Activated CD4-positive, alpha-beta T cell treated with anti-CD3 and anti-CD28 coated beads for 1 hour (primary cell): ENCODE measurements around the gene MT1H.

ENCODE experiments used
- DNase-seq: peaks from one replicate; pipeline ENCODE4 v3.0.0-alpha.2; 2020

The MT1H gene

GRCh38 chr16:56636616-56637413 lies 32.8 kb upstream of the MT1H start:
- no peak for DNase-seq

GRCh38 chr16:56637814-56638750 lies 31.5 kb upstream of the MT1H start, which contains the start of gene MT1A:
MT1A (plus strand) TSS chr16:56638666; CDS start chr16:56638739, 73 bp downstream.
- no peak for DNase-seq

- no peak for DNase-seq
Measured at GRCh38 chr16:56639045-56639444, 30.6 kb upstream of the MT1H start.

GRCh38 chr16:56640076-56640475 lies 29.5 kb upstream of the MT1H start:
- no peak for DNase-seq

GRCh38 chr16:56641166-56641565 lies 28.4 kb upstream of the MT1H start:
- DNase-seq: no peak

- DNase-seq: peak; percentile 59
Measured at GRCh38 chr16:56643080-56643778, 26.4 kb upstream of the MT1H start.

- DNase-seq: no peak
Measured at GRCh38 chr16:56643833-56644232, 25.8 kb upstream of the MT1H start.

- no peak for DNase-seq
Measured at GRCh38 chr16:56645311-56645710, 24.3 kb upstream of the MT1H start.

GRCh38 chr16:56645838-56646237 lies 23.8 kb upstream of the MT1H start:
- no peak for DNase-seq

- no peak for DNase-seq
Measured at GRCh38 chr16:56647641-56648431, 21.8 kb upstream of the MT1H start.

GRCh38 chr16:56649271-56649670 lies 20.3 kb upstream of the MT1H start:
- no peak for DNase-seq

- DNase-seq: no peak
Measured at GRCh38 chr16:56649820-56650219, 19.8 kb upstream of the MT1H start.

- no peak for DNase-seq
Measured at GRCh38 chr16:56651586-56651985, 18.0 kb upstream of the MT1H start, which contains the start of gene MT1B. MT1B (plus strand) TSS chr16:56651886; CDS start chr16:56651954, 68 bp downstream.

- no peak for DNase-seq
Measured at GRCh38 chr16:56652600-56652999, 17.0 kb upstream of the MT1H start.

GRCh38 chr16:56653218-56653617 lies 16.4 kb upstream of the MT1H start:
- no peak for DNase-seq

GRCh38 chr16:56657555-56658326 lies 11.9 kb upstream of the MT1H start, which contains the start of gene MT1F:
MT1F (plus strand) TSS chr16:56657959; CDS start chr16:56658059, 100 bp downstream.
- DNase-seq: peak; percentile 45

GRCh38 chr16:56658327-56658875 lies 11.2 kb upstream of the MT1H start:
- no peak for DNase-seq

- DNase-seq: no peak
Measured at GRCh38 chr16:56662357-56663354, 7.0 kb upstream of the MT1H start.

GRCh38 chr16:56664506-56664905 lies 5.1 kb upstream of the MT1H start:
- no peak for DNase-seq
